MCF 10A (cell line): Measurements from ENCODE around the gene NFATC3. TPM values are rescaled to one million over a fixed set of nuclear protein-coding genes. Genes with fewer than 3 reads are reported as not detected.

Source experiments
- BruUV-seq: library from RNA; stranded (reverse); fragments of 400-500 nt; replicated peaks from 2 replicates; lab custom pipeline; 2021; lab: Mats Ljungman, UMichigan
- CTCF ChIA-PET: fragments of 300-600 bp; sonication (Branson Sonifier 250); formaldehyde crosslinking; extraction: SDS; loops from one replicate; lab custom pipeline; 2021; ENCODE audit warnings: antibody characterized with exemption, inconsistent platforms; lab: Yijun Ruan, JAX
- POLR2A ChIA-PET: fragments of 300-600, 350-650 bp; sonication (Branson Sonifier 250); formaldehyde crosslinking; extraction: SDS; loops from one replicate; lab custom pipeline; 2020; ENCODE audit warnings: antibody characterized with exemption, inconsistent platforms; lab: Yijun Ruan, JAX
- DNase-seq: peaks from one replicate; pipeline ENCODE4 v3.0.0-alpha.2; 2018; ENCODE audit not compliant: unreplicated experiment
- H3K27ac Mint-ChIP-seq: one replicate; pipeline ENCODE4 v1.8.0; 2022; ENCODE audit warnings: mild to moderate bottlenecking, low read depth, mixed read lengths; ENCODE audit not compliant: unreplicated experiment
- H3K27me3 Mint-ChIP-seq: one replicate; pipeline ENCODE4 v1.8.0; 2022; ENCODE audit warnings: mixed read lengths; ENCODE audit not compliant: insufficient read depth, unreplicated experiment
- H3K36me3 Mint-ChIP-seq: one replicate; pipeline ENCODE4 v1.8.0; 2022; ENCODE audit warnings: mild to moderate bottlenecking, moderate library complexity, mixed read lengths; ENCODE audit not compliant: insufficient read depth, unreplicated experiment
- H3K4me1 Mint-ChIP-seq: one replicate; pipeline ENCODE4 v1.8.0; 2022; ENCODE audit warnings: mixed read lengths; ENCODE audit not compliant: insufficient read depth, unreplicated experiment
- H3K4me3 Mint-ChIP-seq: one replicate; pipeline ENCODE4 v1.8.0; 2022; ENCODE audit warnings: mild to moderate bottlenecking, moderate library complexity, mixed read lengths; ENCODE audit not compliant: unreplicated experiment
- H3K9me3 Mint-ChIP-seq: one replicate; pipeline ENCODE4 v1.8.0; 2022; ENCODE audit warnings: mixed read lengths; ENCODE audit not compliant: unreplicated experiment
- CTCF ChIP-seq: fragments of 200-600 bp; IDR thresholded peaks from one replicate; pipeline ENCODE4 v1.8.0; 2022; ENCODE audit warnings: antibody characterized with exemption, mild to moderate bottlenecking; ENCODE audit not compliant: unreplicated experiment
- intact Hi-C: fragments of 100-400 bp; cut with micrococcal nuclease; formaldehyde crosslinking; loops from 2 replicates; pipeline ENCODE4 v1.14.1; 2022
- total RNA-seq: library from RNA; stranded (reverse); gene quantifications from 2 replicates; pipeline ENCODE4 v1.2.3, GENCODE V29; 2022

The NFATC3 gene
- total RNA-seq, 1 experiment from 2014 or later: 24.1 TPM

DNA sequence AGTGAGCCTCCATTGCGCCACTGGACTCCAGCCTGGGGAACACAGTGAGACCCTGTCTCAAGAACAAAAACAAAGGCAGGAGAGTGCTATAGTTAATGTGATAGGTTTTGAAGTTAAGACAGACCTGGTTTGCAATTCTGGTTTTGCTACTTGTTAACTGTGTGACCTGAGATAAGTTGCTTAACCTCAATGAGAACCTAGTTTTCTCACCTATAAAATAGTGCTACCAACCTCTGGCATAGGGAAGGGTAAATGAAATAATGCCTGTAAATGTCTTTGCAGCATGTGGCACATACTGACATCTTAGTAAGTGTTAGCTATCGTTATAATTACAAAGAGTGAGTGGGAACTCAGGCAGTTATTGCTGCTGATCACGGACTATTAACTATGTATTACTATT is 29.8 kb upstream of the NFATC3 start:
- no peaks in the 10 kb centered on the region for H3K4me1 Mint-ChIP-seq

DNA sequence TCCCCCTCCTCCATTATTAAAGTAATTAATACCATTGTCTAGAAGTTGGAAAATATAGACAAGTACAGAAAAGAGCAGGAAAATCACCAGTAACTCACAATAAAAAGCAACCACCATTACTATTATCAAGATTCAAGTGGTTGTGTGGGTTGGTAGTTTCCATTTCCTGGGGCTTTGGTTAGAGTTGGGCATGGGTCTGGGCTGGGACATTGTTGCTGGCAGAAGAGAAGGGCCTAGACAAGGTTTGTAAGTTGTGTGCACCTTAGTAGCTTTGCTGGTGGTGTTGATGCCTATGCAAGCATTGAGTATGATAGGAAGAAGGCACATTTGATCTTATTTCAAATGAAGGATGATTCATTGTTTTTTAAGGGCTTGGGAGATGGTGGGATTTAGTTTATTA is 25.4 kb upstream of the NFATC3 start:
- H3K27me3 Mint-ChIP-seq: no peaks in the 10 kb centered on the region
- CTCF ChIA-PET: no interaction called here
- H3K4me3 Mint-ChIP-seq: no peak overlapping the region
- H3K27ac Mint-ChIP-seq: no peak overlapping the region
- BruUV-seq: no TSS peak
- POLR2A ChIA-PET: interaction anchor here (0.7 kb wide), 1 partner anchor 26 kb away, joined by 3 read pairs; no protein-coding TSS in a partner anchor
- DNase-seq: no peak
- no peak for TF ChIP-seq CTCF
- no peaks in the 10 kb centered on the region for H3K9me3 Mint-ChIP-seq
- H3K36me3 Mint-ChIP-seq: peaks cover 46% of the 10 kb centered on the region
- intact Hi-C loops: no loop called here
- peaks cover 7% of the 10 kb centered on the region for H3K4me1 Mint-ChIP-seq

More for the DNA sequence above, 29.8 kb upstream of the NFATC3 start:
- Mint-ChIP-seq H3K36me3 (peaks cover 71% of the 10 kb centered on the region), H3K4me3 (no peak overlapping the region), H3K27ac (no peak overlapping the region), H3K27me3 (no peaks in the 10 kb centered on the region), H3K9me3 (no peaks in the 10 kb centered on the region)
- ChIA-PET CTCF (interaction anchor here (0.6 to 1.5 kb wide), 3 partner anchors 63 to 144 kb away, joined by 3 read pairs; no protein-coding TSS in a partner anchor), POLR2A (interaction anchor here (0.7 kb wide), 1 partner anchor 135 kb away, joined by 3 read pairs; no protein-coding TSS in a partner anchor)
- no peak for DNase-seq
- intact Hi-C loops: no loop called here
- no peak for TF ChIP-seq CTCF
- no TSS peak for BruUV-seq

DNA sequence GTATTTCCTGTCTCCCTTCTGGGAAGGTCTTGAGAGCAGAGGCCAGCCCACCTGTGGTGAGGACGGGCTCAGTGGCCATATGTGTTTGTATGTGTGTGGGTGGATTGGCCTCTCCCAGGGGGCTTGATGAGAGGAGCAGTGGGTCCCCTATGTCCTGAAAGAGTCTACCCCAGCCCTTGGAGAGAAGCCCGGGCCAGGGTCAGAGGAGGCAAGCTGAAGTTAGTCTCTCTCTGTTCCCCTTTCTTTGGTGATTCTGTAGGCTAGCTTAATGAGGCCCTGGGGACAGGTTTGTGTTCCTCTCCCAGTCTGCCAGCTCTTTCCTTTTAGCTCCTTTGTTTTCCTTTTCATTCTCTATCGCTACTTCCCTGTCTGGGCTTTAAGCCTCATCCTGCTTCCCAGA is 23.8 kb upstream of the NFATC3 start:
- H3K4me1 Mint-ChIP-seq: peaks cover 11% of the 10 kb centered on the region

More for the DNA sequence above, 23.8 kb upstream of the NFATC3 start:
- Mint-ChIP-seq H3K9me3 (no peaks in the 10 kb centered on the region), H3K27me3 (no peaks in the 10 kb centered on the region), H3K36me3 (peaks cover 36% of the 10 kb centered on the region), H3K4me3 (no peak overlapping the region), H3K27ac (no peak overlapping the region)
- POLR2A ChIA-PET: interaction anchor here (0.7 kb wide), 1 partner anchor 461 kb away, joined by 3 read pairs; no protein-coding TSS in a partner anchor
- no peak for DNase-seq
- CTCF ChIA-PET: interaction anchor here (0.8 to 1.3 kb wide), 5 partner anchors 10 to 174 kb away, joined by 3 to 7 read pairs (median 3); no protein-coding TSS in a partner anchor
- intact Hi-C loops: no loop called here
- no TSS peak for BruUV-seq
- TF ChIP-seq CTCF: no peak
